NCI-H748 treated with DMSO at 0.1 percent for 48 hours (cell line): ENCODE results near the gene MUC15.
A peak's percentile ranks its signal among the peaks of the same experiment; 100 is the strongest.

Source experiments
- DNase-seq: peaks from one replicate; lab custom pipeline; 2025; lab: John Stamatoyannopoulos, UW

MUC15 gene, protein sequence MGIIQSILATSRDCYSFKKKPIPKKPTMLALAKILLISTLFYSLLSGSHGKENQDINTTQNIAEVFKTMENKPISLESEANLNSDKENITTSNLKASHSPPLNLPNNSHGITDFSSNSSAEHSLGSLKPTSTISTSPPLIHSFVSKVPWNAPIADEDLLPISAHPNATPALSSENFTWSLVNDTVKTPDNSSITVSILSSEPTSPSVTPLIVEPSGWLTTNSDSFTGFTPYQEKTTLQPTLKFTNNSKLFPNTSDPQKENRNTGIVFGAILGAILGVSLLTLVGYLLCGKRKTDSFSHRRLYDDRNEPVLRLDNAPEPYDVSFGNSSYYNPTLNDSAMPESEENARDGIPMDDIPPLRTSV

DNA sequence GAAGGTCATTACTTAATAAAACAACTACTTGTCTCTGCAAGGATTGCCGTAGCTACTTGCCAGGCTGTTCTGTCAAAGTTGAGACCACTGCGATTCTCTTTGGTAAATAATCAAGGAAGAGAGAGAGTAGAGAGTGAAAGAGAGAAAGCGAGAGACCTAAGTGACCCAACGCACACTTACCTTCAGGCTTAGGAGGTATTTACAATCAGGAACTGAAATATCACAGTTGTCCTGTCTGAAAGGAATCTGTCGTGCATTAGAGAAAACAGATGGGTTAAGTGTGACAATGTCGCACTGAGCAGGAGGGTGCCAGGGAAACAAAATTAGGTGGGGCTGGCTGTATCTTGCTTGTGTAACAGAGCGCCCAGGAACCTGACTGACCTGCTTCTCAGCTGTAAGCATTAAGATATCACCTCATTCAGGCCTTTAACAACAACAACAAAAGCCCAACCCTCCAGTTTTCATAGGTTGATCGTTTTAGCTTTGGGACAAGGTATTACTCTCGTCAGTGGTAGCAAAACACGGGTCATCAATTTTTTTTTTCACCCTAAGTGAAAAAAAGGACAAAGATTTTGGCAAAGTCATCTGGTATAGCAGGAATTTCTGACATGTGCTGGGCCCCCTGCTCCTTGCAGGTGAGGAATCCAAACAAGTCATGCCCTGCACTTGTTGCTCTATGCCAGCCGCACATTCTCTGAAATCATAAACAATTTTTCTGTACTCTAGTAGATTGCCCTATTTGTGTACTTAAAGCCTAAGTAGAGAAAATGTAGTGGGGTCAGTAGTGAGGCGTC is at the start of gene MUC15:
Gene MUC15 (minus strand): TSS at position 403 of the 794 bp plus-strand sequence. CDS start 5,169 bp downstream, outside the sequence.
- no peak for DNase-seq

DNA sequence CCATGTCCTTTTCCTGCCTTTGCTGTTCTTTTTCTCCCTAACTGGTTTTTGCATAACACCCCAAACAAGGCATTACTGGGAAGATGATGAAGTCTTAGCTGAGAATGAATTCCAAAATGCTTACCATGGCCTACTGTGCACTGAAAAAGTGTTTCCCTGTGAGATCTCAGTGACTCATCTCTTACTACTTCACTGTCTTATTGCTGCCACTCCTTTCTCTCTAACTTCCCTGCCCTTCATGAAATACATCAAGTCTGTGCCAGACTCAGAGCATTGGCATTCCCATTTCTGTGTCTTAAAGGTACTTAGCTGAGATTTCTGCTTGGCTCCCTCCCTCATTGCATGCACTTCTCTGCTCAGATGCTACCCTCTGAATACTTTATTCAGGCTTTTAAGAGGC is 49.1 kb upstream of the MUC15 start:
- DNase-seq, result no peak

DNA sequence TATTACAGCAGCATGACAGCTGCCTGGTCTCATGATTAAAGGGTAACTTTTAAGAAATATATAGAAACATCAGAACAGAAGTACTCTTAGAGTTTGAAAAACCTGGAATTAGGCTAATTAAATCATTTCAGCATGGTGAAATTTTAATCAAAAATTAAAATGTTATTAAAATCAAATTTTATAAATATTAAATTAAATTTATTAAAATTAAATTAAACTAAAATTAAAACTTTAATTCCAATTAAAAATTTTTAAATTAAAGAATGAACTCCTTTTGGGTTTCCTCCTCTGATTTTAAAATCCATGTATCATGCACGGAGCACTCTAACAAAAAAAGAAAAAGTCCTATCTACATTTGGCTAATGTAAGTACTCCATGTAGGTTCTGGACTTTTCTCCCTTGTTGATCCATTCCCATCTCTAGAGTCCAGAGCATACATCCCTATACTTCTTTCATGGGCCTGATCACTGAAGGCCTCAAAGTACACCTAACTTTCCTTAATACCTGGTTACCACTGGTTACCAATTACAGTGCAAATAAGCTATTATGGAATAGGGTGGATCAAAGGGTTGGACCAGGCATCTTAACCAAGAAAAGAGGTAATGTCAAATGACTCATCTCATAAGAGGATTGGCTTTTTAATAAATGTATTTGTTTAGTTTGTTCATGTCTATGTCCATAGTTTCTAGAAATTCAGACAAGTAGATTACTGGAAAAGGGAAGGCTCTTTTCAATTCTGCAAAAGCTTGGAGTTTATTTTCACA is 48.4 kb upstream of the MUC15 start:
- DNase-seq, result peak; percentile 19

DNA sequence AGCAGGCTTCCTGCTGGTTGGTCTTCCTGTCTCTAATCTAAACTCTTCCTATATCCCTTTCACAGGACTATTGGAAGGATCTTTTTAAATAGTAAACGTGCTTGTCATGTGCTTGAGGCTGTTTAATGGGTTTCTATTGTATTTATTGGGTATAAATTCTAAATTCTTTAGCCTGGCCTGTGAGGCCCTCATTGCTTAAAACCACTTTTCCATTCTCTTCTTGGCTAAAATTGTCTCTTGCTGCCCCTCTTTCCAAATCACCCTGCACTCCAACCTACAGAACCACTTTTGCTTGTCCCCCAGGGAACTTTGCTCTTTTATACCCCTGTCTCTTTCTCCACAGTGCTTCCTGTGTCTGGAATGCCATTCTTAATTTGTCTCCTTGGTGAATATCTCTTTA is 46.4 kb upstream of the MUC15 start:
- no peak for DNase-seq

DNA sequence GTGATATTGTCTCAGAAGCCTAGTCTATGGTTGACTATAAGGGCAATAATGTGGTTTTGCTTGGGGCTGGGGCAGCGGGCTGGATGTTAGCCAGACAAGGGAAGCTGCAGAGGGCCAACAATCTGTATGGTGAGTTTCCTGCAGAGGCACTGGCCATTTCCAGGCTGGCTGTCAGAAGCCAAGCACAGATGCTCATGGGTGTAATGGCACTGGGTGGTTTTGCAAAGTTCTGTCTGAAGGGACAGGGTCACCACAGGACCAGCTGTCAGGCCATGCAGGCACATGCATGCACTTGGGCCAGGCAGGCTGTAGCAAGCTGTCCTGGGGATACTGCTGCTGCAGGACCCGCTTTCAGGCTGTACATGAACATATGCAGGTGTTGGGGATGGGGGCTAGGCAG is 41.7 kb upstream of the MUC15 start:
- DNase-seq, result no peak

DNA sequence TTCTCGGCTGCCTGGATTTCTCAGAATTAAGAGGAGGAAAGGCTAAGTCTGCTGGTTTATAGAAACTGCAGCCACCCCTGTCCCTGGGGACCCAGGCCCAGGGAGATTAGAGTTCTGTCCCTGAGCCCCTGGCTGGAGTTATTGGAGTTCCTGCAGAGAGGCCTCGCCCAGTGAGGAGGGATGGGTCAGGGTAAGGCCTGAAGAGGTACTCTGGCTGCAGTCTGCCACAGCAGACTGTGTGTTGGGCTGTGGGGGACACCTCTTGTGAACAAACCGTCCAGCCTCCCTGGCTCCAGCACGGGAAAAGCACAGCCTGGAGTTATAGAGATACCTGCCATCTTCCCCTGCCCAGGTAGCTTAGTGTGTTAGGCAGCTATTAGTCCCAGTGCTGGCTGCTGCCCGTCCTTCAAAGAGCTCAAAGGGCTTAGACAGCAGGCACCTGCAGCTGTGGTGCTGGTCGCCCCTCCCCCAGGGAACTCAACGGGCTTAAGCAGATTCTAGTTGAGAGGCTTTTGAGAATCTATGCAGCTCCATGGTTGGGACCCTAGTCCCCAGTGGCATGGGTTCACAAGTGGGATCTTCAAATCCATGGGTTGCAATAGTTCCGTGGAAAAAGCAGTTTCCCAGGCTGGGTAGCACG is 36.6 kb upstream of the MUC15 start:
- DNase-seq, result no peak

DNA sequence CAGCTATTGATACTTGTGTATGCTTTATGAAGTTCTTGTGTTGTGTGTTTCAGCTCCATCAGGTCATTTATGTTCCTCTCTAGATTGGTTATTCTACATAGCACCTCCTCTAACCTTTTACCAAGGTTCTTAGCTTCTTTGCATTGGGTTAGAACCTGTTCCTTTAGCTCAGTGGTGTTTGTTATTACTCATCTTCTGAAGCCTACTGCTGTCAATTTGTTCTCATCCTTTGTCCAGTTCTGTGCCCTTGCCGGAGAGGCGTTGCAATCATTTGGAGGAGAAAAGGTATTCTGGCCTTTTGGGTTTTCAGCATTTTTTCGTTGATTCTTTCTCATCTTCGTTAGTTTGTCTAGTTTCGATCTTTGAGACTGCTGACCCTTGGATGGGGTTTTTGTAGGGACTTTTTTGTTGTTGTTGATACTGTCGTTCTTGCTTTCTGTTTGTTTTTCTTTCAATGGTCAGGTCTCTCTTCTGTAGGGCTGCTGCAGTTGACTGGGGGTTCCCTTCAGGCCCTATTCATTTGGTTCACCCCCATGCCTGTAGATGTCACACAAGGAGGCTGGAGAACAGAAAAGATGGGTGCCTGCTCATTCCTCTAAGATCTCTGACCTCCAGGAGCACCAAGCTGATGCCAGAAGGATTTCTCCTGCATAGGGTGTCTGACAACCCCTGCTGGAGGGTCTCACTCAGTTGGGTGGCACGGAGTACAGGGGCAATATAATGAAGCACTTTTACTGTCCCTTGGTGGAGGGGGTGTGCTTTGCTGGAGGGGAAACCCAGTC is 35.9 kb upstream of the MUC15 start:
- no peak for DNase-seq

DNA sequence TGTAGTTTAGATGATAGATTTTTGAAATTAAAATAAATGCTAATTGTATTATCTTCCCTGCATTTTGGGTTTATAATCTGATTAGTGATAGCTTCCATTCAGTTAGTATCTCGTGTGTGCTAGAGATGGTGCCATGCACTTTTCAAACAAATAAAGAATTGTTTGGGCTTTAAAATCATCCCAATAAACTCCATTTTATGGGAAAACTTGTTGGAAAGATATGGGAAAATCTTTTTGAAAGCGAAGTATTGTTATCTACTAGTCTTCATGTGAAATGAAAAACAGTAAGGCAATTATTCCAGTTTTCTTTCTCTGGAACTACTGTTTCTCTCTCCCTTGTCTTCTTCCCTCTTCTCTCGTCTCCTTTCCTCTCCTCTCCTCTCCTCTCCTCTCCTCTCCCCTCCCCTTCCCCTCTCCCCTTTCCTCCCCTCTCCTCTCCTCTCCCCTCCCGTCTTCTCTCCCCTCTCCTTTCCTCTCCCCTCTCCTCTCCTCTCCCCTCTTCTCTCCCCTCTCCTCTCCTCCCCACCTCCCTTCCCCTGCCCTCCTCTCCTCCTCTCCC is 27.9 kb upstream of the MUC15 start:
- no peak for DNase-seq

DNA sequence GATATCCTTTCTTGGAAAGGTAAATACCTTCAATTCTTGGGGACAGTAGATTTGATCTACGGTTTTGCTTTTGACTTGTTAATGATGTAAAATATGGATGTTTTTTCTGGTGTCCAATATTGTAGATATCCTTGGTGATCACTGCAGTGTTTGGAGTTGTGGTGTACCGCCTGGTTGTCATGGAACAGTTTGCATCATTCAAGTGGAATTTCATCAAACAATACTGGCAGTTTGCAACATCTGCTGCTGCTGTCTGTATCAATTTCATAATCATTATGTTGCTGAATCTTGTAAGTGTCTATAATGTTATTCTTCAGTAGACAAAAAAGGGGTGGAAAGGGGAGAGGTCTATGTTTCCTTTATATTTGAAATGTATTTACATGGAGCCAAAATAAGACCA is 27.4 kb upstream of the MUC15 start:
- DNase-seq, result peak; percentile 64

DNA sequence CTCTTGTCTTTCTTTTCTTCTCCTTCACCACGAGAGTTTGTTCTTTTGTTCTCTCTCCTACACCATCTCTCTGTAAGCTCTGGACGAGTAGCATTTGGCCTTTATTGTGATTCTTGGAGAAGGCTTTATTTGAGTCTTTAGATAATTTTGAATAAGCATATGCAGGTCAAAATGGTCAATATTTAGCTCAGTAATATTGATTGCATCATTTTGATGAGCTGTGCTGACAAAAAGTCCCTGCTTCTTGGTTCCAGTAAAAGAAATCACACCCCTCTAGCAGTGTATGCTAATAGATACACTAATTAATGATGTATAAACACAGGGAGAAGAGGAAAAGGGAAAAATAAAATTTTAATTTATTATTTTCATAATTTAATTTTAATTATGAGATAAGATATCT is 25.8 kb upstream of the MUC15 start:
- no peak for DNase-seq

DNA sequence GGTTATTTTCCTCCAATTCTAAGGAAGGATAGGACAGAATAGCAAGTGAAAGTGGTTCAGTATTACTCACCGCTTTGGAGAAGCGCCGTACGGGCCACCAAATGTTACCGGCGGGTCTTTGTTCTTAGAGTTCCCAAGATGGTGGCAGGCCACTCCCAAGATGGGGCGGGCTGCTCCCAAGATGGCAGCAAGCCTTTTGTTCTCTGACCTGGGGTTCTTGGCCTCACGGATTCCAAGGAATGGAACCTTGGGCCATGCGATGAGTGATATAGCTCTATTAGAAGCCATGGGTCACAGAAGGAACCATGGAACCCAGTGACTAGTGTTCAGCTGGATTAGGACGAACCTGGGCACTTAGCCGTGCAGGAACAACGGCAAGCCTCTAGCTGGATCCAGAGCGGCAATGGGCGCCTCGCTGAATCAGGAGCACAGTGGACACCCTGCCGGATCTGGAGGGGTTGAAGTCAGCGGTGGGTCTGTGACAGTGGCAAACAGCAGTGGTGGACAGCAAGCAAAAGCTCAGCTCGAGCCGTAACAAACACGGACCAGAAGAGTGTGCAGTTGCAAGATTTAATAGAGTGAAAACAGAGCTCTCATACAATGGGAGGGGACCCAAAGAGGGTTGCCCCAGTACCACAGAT is 25.1 kb upstream of the MUC15 start:
- DNase-seq, result peak; percentile 73

DNA sequence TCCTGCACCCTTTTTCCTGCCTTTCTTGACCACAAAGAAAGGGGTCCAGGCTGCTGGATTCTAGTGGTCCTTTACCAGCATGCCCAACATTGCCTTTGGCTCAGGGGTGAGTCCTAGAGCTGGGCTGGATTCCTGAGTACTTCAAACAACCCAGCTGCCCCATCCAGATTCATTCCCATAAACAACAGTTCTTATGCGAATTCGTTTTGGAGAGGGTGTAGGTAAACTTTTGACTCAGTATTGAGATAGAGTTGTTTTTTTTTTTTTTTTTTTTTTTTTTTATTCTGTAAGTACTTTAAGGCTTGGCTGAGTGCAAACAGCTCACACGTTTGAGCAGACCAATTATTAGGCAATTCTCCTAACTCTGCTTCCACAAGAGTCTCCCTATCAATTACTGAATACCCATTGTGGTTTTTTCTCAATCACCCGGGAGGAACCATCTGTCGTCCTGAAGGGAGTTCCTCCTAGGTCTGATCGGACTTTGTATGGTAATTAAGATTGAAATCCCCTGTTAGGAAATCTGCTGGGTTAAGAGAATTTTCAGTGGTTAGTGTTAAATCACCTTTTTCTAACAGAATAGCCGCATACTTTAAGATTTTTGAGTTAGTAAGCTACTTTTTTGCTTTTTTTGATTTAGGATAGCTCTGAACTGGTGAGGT is 23.3 kb upstream of the MUC15 start:
- peak; percentile 30 for DNase-seq

DNA sequence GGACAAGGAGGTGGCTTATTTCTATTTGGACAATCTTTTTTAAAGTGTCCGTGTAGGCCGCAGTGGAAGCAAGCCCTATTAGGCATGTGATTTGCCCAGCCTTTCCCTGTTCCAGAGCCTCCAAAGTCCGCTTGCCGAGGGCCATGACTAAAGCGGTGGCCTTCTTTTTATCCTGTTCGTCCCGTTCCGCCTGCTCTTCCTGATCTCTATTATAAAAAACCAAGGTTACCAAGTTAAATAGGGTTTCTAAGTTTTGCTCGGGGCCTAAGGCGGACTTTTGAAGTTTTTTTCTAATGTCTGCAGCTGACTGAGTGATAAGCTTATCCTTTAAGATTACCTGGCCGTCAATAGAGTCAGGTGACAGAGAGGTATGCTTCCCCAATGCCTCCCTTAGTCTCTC is 21.6 kb upstream of the MUC15 start:
- no peak for DNase-seq

DNA sequence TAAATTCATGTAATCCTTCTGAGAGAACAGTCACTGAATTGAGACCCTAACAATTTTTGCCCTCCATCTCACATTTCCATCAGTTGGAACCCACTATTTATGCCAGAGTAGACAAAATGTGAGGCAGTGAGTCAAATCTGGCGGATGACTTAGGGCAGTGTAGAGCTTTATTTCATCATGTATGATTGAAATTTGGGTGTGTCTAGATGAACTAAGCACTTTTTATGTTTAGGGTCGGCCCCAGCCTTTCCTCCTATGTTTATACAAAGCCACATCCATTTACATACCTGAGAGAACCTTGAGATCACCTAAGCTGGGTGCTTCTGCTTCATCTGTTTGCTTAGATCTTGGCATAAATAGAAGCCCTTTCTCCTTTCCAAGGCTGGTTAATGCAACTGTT is 15.0 kb upstream of the MUC15 start:
- DNase-seq, result no peak

DNA sequence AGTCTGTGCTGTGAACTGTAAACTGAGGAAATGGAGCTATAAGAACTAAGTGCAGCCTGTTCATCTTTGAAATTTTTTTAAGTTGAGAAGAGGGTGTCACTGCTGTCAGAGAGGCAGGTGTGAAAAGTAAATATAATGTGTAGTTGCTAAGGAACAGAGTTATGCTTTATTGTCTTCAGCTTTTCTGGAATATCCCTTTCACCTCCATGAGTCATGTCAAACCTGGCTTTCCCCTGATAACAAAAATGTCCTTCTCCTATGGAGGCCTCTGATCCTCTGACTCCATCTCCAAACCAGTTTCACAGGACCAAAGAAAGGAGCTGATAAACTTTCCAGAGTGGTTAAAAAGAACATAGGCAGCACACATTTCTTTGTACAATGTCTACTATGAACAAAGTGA is 12.8 kb upstream of the MUC15 start:
- no peak for DNase-seq

DNA sequence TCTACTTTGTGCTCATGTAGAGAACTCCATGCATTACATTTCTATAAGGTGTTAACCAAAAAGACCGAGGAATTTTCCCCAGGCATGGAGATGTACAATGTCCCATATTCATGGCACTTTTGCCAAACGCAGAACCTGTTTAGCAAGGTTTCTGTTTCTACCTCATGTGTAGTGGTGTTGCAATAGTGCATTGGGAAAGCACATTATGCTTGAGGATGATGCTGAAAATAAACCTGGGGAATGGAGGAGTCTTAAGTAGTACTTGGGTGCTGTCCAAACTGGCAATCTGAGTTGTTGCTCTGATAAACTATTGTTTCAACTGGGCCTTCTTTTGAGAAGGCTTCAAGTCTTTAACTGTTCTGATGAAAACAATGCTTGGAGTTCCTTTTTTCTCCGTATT is 11.5 kb upstream of the MUC15 start:
- DNase-seq, result no peak

DNA sequence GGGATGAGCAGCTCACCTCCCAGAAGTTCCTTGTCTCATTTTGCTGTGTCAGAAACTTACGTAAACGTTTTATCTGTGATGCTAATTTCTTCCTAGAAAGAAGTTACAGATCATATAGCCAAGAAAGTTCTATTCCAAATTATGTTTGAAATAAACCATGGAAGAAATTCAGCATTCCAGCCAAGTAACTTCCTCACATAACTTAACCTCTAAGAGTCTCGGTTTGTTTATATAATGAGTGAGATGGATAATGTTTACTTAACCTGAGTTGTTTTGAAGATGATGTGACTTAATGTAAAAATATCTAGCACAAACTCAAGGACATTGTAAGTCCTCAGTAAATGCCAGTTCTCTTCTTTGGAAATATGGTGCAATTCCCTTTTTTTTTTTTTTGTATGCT is 8.9 kb upstream of the MUC15 start:
- DNase-seq, result no peak

DNA sequence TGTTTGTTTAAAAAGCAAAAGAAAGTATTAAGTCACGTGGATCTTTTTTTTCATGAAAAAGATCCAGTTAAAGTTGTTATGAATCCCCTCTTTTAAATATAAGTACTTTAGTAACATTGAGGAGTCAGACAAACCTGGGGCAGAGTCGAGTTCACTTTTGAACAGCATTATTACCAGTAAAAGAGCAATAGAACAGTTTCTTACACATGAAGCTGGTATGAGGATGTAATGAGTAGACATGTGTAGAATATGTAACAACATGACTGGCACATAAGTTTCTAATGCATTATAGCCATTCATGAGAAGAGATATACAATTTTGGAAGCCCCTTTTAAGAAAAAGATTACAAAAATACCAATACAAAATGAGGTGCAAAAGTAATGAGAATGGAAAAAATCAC is 7.6 kb upstream of the MUC15 start:
- DNase-seq, result no peak

DNA sequence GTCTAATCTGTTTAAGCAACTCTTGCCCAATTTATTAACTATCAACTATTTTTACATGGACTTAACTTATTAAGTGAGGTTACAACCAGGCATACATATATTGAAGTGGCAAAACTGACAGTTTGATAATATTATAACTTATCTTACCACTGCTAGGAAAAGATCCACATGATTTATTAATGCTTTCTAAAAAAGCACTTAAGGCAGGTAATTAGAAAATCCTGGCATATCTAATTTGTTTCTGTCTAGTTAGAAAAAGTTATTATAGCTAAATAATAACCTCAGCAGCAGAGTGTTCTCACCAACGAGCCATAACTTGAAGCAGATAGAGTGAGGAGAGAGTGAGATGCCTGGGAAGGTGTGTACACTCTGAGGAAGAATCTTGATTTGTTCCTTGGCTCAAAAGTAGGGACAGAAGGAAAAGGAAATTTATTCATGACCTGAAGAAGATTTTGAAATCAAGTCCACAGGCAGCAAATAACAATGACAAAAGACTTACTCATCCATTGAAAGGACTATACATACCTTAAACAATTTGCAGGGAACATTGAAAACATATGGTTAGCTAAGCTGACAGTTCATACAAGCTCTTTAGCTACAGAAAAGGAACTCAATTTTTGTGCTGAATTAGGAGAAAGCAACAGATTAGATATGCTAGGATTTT is 7.1 kb upstream of the MUC15 start:
- DNase-seq, result no peak

DNA sequence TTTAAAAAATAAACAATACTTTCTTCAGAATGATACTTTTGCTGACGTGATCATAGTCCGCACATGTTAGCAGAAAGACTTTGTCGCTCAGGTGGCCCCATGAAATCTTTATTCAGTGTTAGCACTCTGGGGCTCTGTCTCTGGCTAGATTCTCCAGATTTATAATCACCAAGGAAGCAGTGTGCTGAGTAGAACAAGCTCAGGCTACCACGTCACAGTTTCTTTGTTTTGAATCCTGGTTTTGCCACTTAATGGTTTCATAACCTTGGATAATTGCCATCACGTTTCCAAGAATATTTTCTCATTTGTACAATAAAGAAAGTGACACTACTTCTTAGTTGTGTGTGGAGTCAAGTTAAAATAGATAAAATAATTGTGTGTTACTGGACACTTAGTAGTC is 3.9 kb upstream of the MUC15 start:
- DNase-seq, result no peak
